ENCODE data around the gene ZNF467.

ZNF467 gene

GRCh38 chr7:149773446-149774236 lies at the start of gene ZNF467:
TSS of gene ZNF467 (minus strand) at chr7:149773588. CDS start at chr7:149771032, 2,556 bp downstream.
- in situ Hi-C loops (cut with HindIII; ENCODE audit: low sequenced_read_pairs): no loop called here
- TF ChIP-seq, protein P1, sequence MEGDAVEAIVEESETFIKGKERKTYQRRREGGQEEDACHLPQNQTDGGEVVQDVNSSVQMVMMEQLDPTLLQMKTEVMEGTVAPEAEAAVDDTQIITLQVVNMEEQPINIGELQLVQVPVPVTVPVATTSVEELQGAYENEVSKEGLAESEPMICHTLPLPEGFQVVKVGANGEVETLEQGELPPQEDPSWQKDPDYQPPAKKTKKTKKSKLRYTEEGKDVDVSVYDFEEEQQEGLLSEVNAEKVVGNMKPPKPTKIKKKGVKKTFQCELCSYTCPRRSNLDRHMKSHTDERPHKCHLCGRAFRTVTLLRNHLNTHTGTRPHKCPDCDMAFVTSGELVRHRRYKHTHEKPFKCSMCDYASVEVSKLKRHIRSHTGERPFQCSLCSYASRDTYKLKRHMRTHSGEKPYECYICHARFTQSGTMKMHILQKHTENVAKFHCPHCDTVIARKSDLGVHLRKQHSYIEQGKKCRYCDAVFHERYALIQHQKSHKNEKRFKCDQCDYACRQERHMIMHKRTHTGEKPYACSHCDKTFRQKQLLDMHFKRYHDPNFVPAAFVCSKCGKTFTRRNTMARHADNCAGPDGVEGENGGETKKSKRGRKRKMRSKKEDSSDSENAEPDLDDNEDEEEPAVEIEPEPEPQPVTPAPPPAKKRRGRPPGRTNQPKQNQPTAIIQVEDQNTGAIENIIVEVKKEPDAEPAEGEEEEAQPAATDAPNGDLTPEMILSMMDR (IDR thresholded peaks at IDR 0.05; ENCODE audit: low read depth, low read length, missing control alignments): no peak
- DNase-seq (ENCODE audit: low read depth): no peak
- H3K4me3 ChIP-seq (ENCODE audit: low read depth, low read length): peak within 1 kb of the TSS; percentile 54

- in situ Hi-C loops (cut with HindIII; ENCODE audit: low sequenced_read_pairs): no loop called here
- TF ChIP-seq, protein P1 (IDR thresholded peaks at IDR 0.05; ENCODE audit: low read depth, low read length, missing control alignments): no peak
- no peak for DNase-seq (ENCODE audit: low read depth)
- H3K4me3 ChIP-seq (ENCODE audit: low read depth, low read length): no peak overlapping the region
Observed at GRCh38 chr7:149822353-149822943, 49.1 kb upstream of the ZNF467 start.

DNA sequence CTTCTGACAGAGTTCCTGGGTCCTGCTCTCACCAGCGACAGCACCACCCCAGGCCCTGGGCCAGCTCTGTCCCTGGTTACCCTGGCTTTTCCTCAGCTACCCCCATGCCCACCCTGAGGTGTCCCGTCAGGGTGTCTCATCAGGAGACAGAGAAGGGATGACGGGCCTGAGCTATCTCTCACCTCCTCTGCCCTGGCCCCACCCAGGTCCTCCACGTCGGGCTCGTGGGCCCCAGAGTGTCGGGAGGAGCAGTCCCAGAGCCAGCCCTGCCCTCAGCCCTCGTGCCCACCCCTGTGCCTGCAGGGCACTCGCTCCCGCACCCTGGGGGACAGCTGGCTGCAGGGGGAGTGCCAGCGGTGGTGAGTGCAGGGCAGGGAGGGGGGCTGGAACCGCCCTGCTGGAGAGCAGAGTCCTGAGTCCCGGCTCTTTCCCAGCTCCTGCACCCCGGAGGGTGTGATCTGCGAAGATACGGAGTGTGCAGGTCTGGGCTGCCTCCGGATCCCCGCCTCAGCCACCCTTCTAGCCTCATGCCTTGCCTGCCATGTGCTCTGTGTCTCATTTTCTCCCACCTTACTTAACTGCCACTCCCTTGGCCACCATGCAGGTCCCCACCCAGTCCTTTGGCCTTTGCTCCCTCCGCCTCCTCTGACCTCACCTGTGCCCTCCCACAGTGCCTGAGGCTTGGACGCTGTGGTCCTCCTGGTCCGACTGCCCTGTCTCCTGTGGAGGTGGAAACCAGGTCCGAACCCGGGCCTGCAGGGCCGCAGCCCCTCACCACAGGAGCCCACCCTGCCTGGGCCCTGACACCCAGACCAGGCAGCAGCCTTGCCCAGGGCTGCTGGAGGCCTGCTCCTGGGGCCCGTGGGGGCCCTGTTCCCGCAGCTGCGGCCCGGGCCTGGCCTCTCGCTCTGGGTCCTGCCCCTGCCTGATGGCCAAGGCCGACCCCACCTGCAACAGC lies 48.1 kb upstream of the ZNF467 start:
- H3K4me3 ChIP-seq (ENCODE audit: low read depth, low read length): no peak overlapping the region
- TF ChIP-seq, protein P1 (IDR thresholded peaks at IDR 0.05; ENCODE audit: low read depth, low read length, missing control alignments): no peak
- DNase-seq (ENCODE audit: low read depth): no peak
- in situ Hi-C loops (cut with HindIII; ENCODE audit: low sequenced_read_pairs): no loop called here

DNA sequence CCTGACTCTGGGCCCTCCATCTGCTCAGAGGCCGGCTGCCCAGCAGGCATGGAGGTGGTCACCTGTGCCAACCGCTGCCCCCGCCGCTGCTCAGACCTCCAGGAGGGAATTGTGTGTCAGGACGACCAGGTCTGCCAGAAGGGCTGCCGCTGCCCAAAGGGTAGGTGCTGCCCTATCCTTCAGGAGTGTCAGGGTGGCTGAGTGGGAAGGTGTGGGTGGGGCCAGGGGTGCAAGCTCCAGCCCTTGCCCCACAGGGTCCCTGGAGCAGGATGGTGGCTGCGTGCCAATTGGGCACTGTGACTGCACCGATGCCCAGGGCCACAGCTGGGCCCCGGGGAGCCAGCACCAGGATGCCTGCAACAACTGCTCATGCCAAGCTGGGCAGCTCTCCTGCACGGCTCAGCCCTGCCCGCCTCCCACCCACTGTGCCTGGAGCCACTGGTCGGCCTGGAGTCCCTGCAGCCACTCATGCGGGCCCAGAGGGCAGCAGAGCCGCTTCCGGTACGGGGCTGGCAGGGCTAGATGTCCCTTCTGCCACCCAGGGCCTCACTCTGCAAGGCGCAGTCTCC lies 47.3 kb upstream of the ZNF467 start:
- in situ Hi-C loops (cut with HindIII; ENCODE audit: low sequenced_read_pairs): no loop called here
- no peak overlapping the region for H3K4me3 ChIP-seq (ENCODE audit: low read depth, low read length)
- DNase-seq (ENCODE audit: low read depth): no peak
- TF ChIP-seq, protein P1 (IDR thresholded peaks at IDR 0.05; ENCODE audit: low read depth, low read length, missing control alignments): no peak

GRCh38 chr7:149819961-149820340 lies 46.6 kb upstream of the ZNF467 start:
- H3K4me3 ChIP-seq (ENCODE audit: low read depth, low read length): no peak overlapping the region
- in situ Hi-C loops (cut with HindIII; ENCODE audit: low sequenced_read_pairs): no loop called here
- no peak for DNase-seq (ENCODE audit: low read depth)
- TF ChIP-seq, protein P1 (IDR thresholded peaks at IDR 0.05; ENCODE audit: low read depth, low read length, missing control alignments): no peak
